HG03457 (cell line): Measurements from ENCODE around the gene CUL4B.
"Not testable (repeated sequence)": the region's sequence is repeated elsewhere in the genome, so short reads cannot be mapped to it uniquely, and the experiment has no call there.

Experiments used
- ATAC-seq: cut with Tn5 transposase; IDR thresholded peaks from one replicate; pipeline ENCODE4 v1.9.1; 2021; ENCODE audit warnings: moderate number of reproducible peaks; ENCODE audit not compliant: unreplicated experiment

CUL4B gene

GRCh38 chrX:120534413-120535205 lies 26.2 kb downstream of the CUL4B start:
- no peak for ATAC-seq

- ATAC-seq = no peak
Observed at GRCh38 chrX:120522820-120523219, 37.9 kb downstream of the CUL4B start.

- no peak for ATAC-seq
Observed at GRCh38 chrX:120517936-120518335, 42.8 kb downstream of the CUL4B start.

- ATAC-seq = no peak
Observed at GRCh38 chrX:120514236-120514635, 46.5 kb downstream of the CUL4B start.

GRCh38 chrX:120512627-120513026 lies 48.1 kb downstream of the CUL4B start:
- ATAC-seq = no peak

- no peak for ATAC-seq
Observed at GRCh38 chrX:120512222-120512621, 48.5 kb downstream of the CUL4B start.

- no peak for ATAC-seq
Observed at GRCh38 chrX:120504569-120504968, 56.2 kb downstream of the CUL4B start.

- no peak for ATAC-seq
Observed at GRCh38 chrX:120499301-120500072, 61.3 kb downstream of the CUL4B start.

- ATAC-seq = not testable (repeated sequence)
Observed at GRCh38 chrX:120490119-120490518, 70.6 kb downstream of the CUL4B start.

GRCh38 chrX:120486786-120487185 lies 74.0 kb downstream of the CUL4B start:
- no peak for ATAC-seq

- peak; percentile 73 for ATAC-seq
Observed at GRCh38 chrX:120485638-120486520, 74.9 kb downstream of the CUL4B start.

GRCh38 chrX:120485315-120485637 lies 75.5 kb downstream of the CUL4B start:
- peak; percentile 20 for ATAC-seq

- no peak for ATAC-seq
Observed at GRCh38 chrX:120477453-120477852, 83.3 kb downstream of the CUL4B start.

GRCh38 chrX:120476714-120477113 lies 84.0 kb downstream of the CUL4B start:
- no peak for ATAC-seq

- ATAC-seq = not testable (repeated sequence)
Observed at GRCh38 chrX:120475447-120475846, 85.3 kb downstream of the CUL4B start.
